Duodenal mucosa (tissue), 2 donors: ENCODE data around the gene EDEM1.

ENCODE experiments used
- H3K27ac ChIP-seq: one replicate; pipeline ENCODE4 v1.7.0; 2013; ENCODE audit warnings: low read depth, low read length
- H3K27me3 ChIP-seq, 2 donors: one replicate each; pipeline ENCODE4 v1.7.0; 2013; ENCODE audit warnings: low read length in 2 of 2, control low read depth in 1 of 2; ENCODE audit not compliant: insufficient read depth in 2 of 2, control insufficient read depth in 1 of 2
- H3K36me3 ChIP-seq, 2 donors: one replicate each; pipeline ENCODE4 v1.7.0; 2013; ENCODE audit warnings: low read length in 2 of 2, control low read depth in 1 of 2; ENCODE audit not compliant: insufficient read depth in 2 of 2, control insufficient read depth in 1 of 2
- H3K4me1 ChIP-seq, 2 donors: one replicate each; pipeline ENCODE4 v1.7.0; 2013; ENCODE audit warnings: low read length in 2 of 2, control low read depth in 1 of 2; ENCODE audit not compliant: insufficient read depth in 2 of 2, control insufficient read depth in 1 of 2
- H3K4me3 ChIP-seq, 2 donors: one replicate each; pipeline ENCODE4 v1.7.0; 2013; ENCODE audit warnings: low read length in 2 of 2, low read depth in 1 of 2
- H3K9ac ChIP-seq, 2 donors: one replicate each; pipeline ENCODE4 v1.7.0; 2013; ENCODE audit warnings: low read length in 2 of 2, low read depth in 1 of 2
- H3K9me3 ChIP-seq, 2 donors: one replicate each; pipeline ENCODE4 v1.7.0; 2013; ENCODE audit warnings: low read length in 2 of 2, control low read depth in 1 of 2; ENCODE audit not compliant: control insufficient read depth in 1 of 2

EDEM1 gene

GRCh38 chr3:5197470-5198312 is 10.2 kb downstream of the EDEM1 start:
- Histone ChIP-seq H3K36me3 (peaks cover 11 to 48% of the 10 kb centered on the region in 2 donors), H3K9me3 (no peaks in the 10 kb centered on the region), H3K27ac (peak overlapping the region; percentile 2), H3K4me1 (peaks cover 16 to 31% of the 10 kb centered on the region in 2 donors), H3K4me3 (no peak overlapping the region), H3K27me3 (no peaks in the 10 kb centered on the region), H3K9ac (no peak overlapping the region)

GRCh38 chr3:5198313-5198677 is 10.8 kb downstream of the EDEM1 start:
- no peaks in the 10 kb centered on the region for H3K27me3 ChIP-seq
- H3K36me3 ChIP-seq: peaks cover 17 to 54% of the 10 kb centered on the region in 2 donors
- peak overlapping the region; percentile 2 for H3K27ac ChIP-seq
- no peak overlapping the region for H3K4me3 ChIP-seq
- no peaks in the 10 kb centered on the region for H3K9me3 ChIP-seq
- no peak overlapping the region for H3K9ac ChIP-seq
- peaks cover 16 to 31% of the 10 kb centered on the region in 2 donors for H3K4me1 ChIP-seq

GRCh38 chr3:5198986-5199731 is 11.7 kb downstream of the EDEM1 start:
- no peak overlapping the region for H3K9ac ChIP-seq
- no peak overlapping the region for H3K27ac ChIP-seq
- peaks cover 16 to 28% of the 10 kb centered on the region in 2 donors for H3K4me1 ChIP-seq

GRCh38 chr3:5201536-5201935 is 14.0 kb downstream of the EDEM1 start:
- H3K9me3 ChIP-seq: no peaks in the 10 kb centered on the region
- peaks cover 5% of the 10 kb centered on the region in 2 donors for H3K4me1 ChIP-seq
- H3K4me3 ChIP-seq: no peak overlapping the region
- no peak overlapping the region for H3K27ac ChIP-seq
- no peak overlapping the region for H3K9ac ChIP-seq
- peaks cover 31 to 76% of the 10 kb centered on the region in 2 donors for H3K36me3 ChIP-seq
- no peaks in the 10 kb centered on the region for H3K27me3 ChIP-seq

More at GRCh38 chr3:5198986-5199731, 11.7 kb downstream of the EDEM1 start:
- H3K36me3 ChIP-seq: peaks cover 18 to 62% of the 10 kb centered on the region in 2 donors
- H3K4me3 ChIP-seq: no peak overlapping the region
- H3K27me3 ChIP-seq: no peaks in the 10 kb centered on the region
- H3K9me3 ChIP-seq: no peaks in the 10 kb centered on the region

- H3K4me1 ChIP-seq: peaks cover 3% of the 10 kb centered on the region in 2 donors
- H3K9me3 ChIP-seq: no peaks in the 10 kb centered on the region
- H3K27me3 ChIP-seq: no peaks in the 10 kb centered on the region
- peaks cover 35 to 83% of the 10 kb centered on the region in 2 donors for H3K36me3 ChIP-seq
- H3K4me3 ChIP-seq: no peak overlapping the region
- H3K9ac ChIP-seq: no peak overlapping the region
- H3K27ac ChIP-seq: no peak overlapping the region
Observed at GRCh38 chr3:5202222-5202621, 14.7 kb downstream of the EDEM1 start.

GRCh38 chr3:5205165-5205941 is 17.8 kb downstream of the EDEM1 start:
- H3K27ac ChIP-seq: no peak overlapping the region
- H3K9me3 ChIP-seq: no peaks in the 10 kb centered on the region
- no peak overlapping the region for H3K4me3 ChIP-seq
- peaks cover 56 to 97% of the 10 kb centered on the region in 2 donors for H3K36me3 ChIP-seq
- no peaks in the 10 kb centered on the region for H3K4me1 ChIP-seq
- no peak overlapping the region for H3K9ac ChIP-seq
- H3K27me3 ChIP-seq: no peaks in the 10 kb centered on the region

GRCh38 chr3:5210926-5211325 is 23.4 kb downstream of the EDEM1 start:
- Histone ChIP-seq H3K36me3 (peaks cover 78 to 92% of the 10 kb centered on the region in 2 donors), H3K9me3 (no peaks in the 10 kb centered on the region), H3K27ac (no peak overlapping the region), H3K4me1 (no peaks in the 10 kb centered on the region), H3K27me3 (no peaks in the 10 kb centered on the region), H3K4me3 (no peak overlapping the region), H3K9ac (no peak overlapping the region)

- H3K9me3 ChIP-seq: no peaks in the 10 kb centered on the region
- no peak overlapping the region for H3K9ac ChIP-seq
- peaks cover 3 to 8% of the 10 kb centered on the region in 2 donors for H3K4me1 ChIP-seq
- H3K4me3 ChIP-seq: no peak overlapping the region
- peaks cover 71 to 89% of the 10 kb centered on the region in 2 donors for H3K36me3 ChIP-seq
- H3K27me3 ChIP-seq: no peaks in the 10 kb centered on the region
- no peak overlapping the region for H3K27ac ChIP-seq
Observed at GRCh38 chr3:5212628-5213573, 25.4 kb downstream of the EDEM1 start.

- no peaks in the 10 kb centered on the region for H3K9me3 ChIP-seq
- no peak overlapping the region for H3K9ac ChIP-seq
- peaks cover 64 to 82% of the 10 kb centered on the region in 2 donors for H3K36me3 ChIP-seq
- H3K4me1 ChIP-seq: peaks cover 4 to 13% of the 10 kb centered on the region in 2 donors
- no peaks in the 10 kb centered on the region for H3K27me3 ChIP-seq
- no peak overlapping the region for H3K27ac ChIP-seq
- no peak overlapping the region for H3K4me3 ChIP-seq
Observed at GRCh38 chr3:5213574-5213966, 26.1 kb downstream of the EDEM1 start.
